ENCODE measurements around the gene SLC47A1.
"Not testable (repeated sequence)": the region's sequence is repeated elsewhere in the genome, so short reads cannot be mapped to it uniquely, and the experiment has no call there.

Gene SLC47A1

DNA sequence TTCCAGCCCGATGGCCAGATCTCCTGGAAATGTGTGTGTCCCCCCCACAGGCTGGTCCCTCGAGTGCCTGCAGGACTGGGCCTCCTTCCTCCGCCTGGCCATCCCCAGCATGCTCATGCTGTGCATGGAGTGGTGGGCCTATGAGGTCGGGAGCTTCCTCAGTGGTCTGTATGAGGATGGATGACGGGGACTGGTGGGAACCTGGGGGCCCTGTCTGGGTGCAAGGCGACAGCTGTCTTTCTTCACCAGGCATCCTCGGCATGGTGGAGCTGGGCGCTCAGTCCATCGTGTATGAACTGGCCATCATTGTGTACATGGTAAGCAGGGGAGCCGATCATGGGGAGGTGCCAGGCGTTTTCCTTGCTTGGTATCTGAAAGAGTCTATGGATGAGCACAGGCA lies 22.1 kb downstream of the SLC47A1 start:
- DNase-seq, result no peak

DNA sequence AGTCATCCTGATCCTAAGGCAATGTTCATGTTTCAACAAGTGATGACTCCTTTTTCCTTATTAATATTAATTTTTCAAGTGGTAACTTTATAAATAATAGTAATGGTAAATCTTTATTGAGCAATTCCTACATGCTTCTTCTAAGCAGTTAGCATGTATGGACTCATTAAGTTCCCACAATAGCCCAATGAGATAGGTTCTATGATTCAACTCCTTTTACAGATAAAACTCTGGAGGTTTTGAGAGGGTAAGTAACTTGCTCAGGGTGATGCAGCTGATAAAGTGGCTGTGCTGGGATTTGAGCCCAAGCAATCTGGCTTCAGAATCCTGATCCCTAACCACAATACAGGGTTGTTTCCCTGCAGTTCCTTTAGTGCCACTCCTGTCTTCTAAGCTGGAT lies 25.3 kb downstream of the SLC47A1 start:
- DNase-seq, result no peak

DNA sequence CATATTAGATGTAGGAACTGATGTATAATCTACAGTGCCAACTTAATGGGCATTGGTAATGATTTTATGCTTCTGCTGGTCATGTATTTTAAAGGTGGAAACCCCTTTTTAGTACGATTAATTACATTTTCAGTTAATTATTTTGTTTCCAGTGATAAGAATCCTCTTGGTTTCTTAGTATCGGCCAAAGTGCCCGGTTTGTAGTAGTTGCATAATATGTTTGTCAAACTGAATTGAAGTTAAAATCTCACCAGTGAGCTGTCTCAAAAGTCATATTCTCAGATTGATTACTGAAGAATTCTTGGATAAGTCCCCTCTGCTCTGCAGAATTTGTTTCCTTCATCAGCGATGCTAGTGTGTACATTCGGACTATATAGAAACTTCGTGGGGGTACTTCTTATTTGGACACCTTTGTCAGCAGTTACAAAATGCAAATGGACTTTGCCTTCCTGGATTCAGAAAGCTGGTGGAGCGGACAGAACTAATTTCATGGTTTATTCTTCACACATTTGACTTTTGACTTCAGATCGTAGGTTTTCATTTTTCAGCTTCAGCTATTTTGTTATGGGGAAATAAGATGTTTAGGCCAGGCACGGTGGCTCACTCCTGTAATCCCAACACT lies 28.2 kb downstream of the SLC47A1 start:
- DNase-seq, result no peak

DNA sequence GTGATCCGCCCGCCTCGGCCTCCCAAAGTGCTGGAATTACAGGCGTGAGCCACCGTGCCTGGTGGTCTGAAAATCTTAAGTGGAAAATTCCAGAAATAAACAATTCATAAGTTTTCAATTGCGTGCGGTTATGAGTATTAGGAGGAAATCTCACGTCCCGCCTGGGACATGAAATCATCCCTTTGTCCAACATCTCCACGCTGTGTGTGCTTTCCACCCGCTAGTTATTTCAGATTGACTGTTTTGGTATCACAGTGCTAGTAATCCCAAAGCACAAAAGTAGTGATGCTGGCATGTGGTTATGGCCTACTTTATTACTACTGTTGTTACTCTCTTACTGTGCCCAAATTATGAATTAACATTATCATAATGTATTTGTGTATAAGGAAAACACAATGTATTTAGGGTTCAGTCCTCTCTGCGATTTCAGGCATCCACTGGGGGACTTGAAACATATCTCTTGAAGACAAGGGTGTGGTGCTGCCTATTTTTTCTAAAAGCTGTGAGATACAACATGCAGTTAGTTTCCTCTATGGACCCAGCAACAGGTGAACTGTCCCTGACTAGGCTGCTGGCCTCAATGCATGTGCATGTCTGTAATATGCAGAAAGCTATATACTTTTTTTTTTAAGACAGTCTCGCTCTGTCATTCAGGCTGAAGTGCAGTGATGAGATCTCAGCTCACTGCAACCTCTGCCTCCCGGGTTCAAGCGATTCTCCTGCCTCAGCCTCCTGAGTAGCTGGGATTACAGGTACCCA lies 32.3 kb downstream of the SLC47A1 start:
- DNase-seq, result no peak

DNA sequence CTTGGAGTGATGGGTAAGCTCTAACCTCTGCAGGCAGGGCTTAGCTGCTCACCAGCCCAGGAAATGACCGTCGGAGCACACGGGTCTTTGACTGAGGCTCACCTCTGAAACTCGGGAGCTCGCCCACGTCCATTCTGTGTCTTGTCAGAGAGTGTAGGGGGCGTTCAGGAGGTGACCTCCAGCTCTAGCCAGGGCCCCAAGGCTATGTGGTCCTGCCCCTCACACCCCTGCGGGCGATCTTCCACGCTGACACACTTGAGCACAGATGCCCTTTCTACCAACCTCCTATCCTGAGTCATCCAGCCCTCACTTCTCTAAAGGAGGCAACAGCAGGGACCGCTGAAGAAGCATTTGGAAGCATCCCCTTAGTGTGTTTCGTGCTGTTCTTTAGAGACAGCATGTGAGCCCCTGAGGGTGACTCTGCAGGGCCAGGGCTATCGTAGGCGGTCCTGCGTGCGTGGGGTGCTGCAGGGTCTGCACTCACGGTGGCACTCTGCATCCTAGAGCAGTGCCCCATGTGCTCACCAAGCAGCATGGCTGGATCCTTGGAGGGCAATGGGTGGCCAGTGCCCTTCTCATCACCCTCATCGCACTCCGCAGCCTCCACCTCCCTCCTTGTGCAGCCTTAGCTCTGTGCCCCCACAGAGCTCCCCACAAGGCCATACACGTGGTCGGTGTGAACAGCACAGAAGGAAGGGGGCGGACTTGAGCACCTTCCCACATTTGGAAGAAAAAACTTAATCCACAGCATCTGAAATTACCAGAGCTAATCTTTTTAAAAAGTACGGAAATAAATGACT lies 33.8 kb downstream of the SLC47A1 start:
- DNase-seq, result no peak

DNA sequence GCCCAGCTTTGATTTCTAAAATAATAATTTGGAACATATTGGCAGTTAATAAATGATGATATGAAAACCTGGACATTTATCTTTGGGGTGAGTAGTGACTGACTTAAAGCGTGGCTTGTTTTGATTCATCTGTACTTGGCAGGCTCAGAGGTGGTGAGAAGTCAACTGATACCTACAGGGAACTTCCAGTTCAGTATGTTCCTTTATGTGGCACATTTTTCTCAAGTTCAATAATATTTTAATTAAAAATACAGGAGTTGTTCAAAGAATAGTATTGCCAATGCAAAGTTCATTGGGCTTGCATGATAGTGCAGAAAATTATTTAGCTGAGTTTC lies 34.3 kb downstream of the SLC47A1 start:
- no peak for DNase-seq

DNA sequence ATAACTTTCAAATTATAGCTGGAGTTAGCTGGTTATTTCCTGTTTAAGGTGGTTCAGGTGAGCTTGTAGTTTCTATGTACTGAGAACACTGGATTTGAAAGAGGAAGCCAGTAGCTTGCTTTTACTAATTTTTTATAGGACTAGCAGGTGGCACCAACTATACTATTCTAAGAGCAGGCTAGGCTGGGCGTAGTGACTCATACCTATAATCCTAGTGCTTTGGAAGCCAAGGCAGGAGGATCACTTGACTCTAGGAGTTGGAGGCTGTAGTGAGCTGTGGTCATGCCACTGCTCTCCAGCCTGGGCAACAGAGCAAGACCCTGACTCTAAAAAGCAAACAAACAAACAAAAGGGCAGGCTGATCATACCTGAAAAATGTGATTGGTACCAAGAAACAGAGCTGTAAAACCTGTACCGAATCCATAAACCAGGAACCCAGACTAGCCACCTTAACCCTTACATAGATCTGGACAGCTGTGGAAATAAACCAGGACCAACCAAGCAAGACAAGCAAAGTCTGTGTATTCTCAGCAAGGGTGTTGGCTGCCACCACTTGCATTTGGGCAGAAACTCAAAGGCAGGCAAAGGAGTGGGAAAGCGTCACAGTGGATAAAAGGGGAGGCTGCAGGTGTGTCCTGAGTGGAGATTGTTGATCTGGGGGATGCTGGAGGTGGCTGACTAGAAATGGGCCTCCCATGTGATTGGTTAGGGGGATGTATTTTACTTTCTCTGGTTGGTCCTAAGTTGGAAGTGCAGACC lies 36.3 kb downstream of the SLC47A1 start:
- DNase-seq, result no peak

DNA sequence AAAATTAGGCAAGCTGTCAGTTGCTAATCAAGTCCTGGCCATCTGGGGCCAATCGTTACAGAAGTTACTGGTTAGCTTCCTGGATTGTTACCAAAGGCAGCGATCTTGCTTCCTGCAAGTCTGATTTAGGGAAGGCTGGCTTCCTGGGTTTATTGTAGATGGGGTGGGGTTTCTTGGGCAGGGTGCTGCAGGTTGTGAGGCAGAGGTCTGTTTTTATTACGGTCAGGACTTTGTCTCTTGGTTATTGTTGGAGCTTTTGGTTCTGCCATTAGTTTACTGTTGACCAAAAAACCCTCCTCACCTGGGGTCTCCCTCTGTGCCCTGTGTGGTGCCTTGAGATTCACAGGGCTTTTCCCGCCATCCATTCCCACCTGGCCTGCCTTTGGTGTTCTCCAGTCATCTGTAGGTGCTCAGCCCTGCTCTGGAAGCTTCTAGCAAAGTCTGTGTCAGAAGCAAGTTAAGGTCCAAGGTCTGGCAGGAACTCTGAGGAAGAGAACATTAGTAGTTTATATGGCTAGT lies 36.9 kb downstream of the SLC47A1 start:
- no peak for DNase-seq

DNA sequence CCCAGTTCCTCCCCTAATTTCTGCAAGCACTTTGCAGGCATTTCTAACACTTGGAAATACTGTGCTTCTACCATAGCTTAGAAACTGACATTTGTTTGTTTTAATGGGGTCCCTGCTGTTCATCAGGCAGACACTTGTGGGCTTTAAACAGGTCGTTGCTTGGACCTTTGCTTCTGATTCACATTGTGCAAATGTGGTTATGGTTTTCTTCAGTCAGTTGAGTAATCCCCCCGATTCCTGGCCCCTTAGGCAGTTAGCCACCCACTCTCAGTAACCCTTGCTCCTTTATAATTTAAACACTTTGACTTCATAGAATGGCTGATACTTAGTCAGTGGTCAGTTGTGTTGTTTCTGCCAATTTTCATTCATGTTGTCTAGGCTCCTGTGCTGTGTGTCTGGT lies 39.4 kb downstream of the SLC47A1 start:
- DNase-seq, result no peak

DNA sequence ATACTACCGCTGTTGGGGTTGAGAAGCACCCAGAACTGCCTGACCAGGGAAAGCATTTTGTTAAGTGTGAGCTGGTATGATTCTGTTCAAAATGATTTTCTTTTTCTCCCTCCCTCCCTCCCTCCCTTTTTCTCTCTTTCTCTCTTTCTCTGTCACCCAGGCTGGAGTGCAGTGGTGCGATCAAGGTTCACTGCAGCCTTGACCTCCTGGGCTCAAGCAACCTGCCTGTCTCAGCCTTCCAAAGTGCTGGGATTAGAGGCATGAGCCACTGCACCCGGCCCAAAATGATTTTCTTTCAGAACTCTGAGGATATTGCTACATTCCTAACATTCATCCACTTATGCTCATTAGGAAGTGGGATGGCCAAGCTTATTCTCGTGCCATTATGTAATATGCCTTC lies 41.3 kb downstream of the SLC47A1 start:
- no peak for DNase-seq

DNA sequence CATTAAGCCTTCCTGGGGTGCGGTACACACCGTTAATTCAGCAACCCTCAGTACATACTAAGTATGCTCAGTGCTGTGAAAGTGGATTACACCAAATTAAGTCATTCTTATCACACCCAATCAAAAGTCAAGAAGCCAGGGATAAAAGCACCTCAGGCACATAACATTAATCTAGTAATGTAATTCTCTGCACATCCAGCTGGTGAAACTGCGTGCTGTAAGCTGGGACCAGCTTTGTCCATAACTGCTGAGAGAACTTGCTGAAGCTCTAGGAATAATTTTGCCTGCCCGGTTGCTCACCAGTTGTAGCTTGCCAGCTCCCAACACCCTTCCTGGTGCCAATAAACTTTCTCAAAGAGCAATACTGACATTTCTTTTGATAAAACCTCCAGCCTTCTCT lies 44.9 kb downstream of the SLC47A1 start:
- DNase-seq, result no peak

DNA sequence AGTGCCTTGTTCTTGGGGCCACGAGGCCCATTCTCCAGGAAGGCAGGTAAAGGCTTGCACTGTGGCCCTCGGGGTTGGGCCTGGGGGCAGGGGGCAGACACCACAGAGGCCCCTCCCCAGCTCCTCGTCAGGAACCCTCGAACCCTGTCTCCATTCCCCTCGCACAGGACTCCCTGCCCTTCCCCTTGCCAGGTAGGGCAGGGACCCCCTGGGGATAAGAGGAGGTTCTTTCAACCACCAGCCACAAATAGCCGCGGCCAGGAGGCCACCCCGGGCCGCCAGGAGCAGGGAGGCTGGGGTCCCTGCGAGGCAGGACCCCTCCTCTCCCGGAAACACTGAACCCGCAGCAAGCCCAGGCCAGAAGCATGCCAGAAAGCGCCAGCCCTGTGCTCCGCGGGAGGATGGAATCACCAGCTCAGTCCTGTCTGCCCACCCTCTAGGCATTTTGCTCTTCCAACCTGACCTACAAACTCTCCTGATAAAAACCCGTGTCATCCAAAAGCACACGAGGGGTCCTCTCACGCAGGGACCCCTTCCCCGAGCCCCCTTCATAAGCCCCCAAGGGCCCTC lies 45.6 kb downstream of the SLC47A1 start:
- no peak for DNase-seq

DNA sequence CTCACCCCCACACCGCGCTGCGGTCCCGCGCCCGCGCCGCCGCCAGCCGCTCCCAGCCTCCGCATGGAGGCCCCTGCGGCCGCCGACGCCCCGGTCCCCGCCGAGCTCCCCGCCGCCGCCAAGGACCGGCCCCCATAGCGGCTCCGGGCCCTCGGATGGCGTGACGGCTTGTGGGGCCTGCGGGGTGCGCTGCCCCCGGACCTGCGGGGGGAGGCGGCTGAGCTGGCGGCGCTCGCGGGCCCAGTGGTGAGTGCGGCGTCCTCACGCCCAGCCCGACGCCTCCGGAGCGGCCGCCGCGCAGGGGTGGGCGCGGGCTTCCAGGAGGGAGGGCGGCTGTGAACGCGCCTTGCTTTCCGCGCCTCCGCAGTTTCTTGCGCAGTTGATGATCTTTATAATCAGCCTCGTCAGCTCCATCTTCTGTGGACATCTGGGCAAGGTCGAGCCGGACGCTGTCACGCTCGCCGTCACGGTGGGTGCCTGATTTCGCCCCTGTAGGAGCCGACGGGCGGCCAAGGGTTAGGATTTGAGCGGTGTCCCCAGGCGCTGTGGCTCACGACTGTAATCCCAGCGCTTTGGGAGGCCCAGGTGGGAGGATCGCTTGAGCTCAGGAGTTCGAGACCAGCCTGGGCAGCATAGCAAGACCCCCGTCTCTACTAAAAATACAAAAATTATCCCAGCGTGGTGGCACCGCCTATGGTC lies 46.4 kb downstream of the SLC47A1 start:
- no peak for DNase-seq

DNA sequence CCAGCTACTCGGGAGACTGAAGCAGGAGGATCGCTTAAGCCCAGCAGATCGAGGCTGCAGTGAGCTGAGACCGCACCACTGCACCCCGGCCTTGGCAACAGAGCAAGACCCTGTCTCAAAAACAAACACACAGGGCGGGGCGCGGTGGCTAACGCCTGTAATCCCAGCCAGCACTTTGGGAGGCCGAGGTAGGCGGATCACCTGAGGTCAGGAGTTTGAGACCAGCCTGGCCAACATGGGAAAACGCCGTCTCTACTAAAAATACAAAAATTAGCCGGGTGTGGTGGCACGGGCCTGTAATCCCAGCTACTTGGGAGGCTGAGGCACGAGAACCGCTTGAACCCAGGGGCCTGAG lies 46.9 kb downstream of the SLC47A1 start:
- DNase-seq, result not testable (repeated sequence)

DNA sequence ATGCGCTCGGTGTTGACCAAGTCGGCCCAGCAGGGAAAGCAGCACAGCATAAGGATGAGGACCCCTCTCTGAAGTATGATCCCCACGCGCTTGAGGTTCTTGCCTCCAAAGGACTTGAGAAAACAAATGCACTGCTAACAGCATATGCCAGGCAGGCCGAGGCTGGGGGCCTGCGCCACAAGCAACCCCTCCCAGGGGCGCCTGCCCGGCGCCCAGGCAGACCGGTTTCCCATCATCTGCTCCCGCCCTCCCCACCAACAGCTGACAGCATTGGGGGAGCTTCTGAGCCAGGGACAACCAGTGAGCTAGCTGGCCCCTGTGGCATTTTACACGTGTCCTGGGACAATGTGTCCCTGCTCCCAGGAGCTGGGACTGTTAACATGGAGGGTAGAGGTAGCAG lies 48.5 kb downstream of the SLC47A1 start:
- DNase-seq, result not testable (repeated sequence)

DNA sequence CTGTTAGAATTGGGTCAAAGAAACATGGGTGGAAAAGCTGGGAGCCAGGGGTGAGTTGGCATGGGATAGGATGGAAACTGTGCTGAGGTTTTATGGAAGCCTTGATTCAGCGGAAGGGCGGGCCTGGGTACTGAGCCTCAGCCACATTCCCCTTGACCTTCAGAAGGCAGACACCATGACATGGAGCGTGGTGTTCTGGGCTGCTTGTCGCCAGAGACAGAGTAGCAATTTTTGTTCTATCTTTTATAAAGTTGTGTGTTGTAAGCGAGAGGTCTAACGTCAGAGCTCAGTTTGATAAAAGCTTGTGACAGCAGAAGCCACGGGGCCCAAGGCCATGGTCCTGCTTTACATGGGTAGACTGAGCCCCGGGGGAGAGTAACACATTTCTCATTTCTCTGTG lies 50.2 kb downstream of the SLC47A1 start:
- no peak for DNase-seq

DNA sequence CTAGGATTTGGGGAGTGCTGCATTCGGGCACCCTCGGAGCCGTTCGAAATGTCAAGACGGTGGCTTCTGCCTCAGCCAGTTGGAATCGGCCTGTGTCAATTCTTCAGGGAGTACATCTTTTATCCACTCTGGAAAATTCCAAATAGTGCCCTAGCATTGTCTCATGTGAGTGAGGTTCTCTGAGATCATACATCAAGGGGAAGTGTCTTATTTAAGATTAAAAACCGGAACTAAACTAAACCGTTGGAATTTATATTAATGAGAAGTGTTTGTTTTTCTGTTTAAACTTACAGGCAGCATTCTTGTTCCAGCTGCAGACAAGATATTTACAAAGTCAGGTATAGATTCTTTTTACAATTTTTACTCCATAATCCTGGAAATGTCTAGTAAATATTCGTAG lies 56.8 kb downstream of the SLC47A1 start:
- DNase-seq, result no peak

DNA sequence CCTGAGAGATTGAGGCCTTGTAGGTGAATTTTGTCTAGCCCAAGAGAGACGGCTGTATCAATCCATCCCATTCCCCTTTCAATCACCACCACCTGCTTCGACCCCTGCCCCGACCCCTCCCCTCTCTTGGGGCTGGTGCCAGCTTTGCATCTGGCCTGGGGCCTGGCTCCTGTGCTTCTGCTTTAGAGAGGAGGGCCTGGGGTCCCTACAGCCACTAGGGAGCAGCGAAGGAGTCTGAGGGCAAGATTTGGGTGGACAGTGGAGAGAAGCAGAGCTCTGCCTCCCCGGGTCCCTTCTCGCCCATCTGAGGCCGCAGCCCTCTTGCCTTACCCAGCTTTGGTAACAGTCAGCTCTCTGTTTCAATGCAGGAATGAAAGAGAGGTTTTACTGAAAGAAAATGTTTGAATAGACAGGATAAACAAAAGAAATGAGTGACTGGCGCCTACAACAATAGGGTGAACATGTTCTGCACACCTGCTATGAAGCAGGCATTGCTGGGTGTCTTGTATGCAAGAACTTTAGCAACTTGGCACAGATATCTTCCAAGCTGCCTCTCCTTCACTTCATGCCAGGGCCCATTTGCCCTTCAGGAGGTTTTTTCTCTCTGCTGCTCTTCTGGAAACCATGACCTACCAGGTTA lies 57.4 kb downstream of the SLC47A1 start:
- DNase-seq, result no peak

DNA sequence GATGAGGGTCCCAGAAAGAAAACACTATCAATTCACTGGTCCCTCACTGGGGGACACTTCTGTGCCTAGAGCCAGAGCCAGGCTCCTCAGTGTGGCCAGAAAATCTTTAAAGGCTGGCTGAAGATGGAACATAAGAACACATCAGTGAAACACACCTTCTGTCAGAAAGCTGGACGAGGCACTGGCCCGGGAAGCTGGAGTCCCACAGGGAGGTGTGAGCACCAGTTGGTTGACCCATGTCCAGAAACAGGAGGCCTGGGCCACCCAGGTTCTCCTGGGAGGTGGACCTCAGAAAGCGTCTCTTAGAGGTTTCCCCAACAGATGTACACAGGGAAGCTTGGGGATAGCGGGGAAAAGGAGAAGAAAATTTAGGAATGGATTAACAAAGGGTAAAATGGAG lies 58.7 kb downstream of the SLC47A1 start:
- DNase-seq, result no peak

DNA sequence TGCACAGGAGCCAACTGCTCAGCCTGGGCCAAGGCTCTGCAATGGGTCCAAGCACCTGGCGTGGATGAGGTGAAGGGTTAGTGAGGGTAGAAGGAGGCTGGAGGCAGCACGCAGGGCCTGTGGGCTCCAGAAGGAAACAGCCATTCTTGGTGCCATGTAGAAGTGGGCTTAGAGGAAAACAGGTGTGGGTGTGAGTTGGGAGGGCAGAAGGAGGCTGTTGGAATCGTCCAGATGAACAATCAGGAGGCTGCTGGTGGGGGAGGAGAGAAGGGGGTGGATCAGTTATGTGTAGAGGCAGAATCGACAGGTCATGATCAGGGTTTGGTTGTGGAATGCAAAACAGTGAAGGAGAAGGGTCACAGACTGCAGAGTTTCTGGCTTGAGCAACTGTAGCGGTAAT lies 63.2 kb downstream of the SLC47A1 start:
- no peak for DNase-seq

DNA sequence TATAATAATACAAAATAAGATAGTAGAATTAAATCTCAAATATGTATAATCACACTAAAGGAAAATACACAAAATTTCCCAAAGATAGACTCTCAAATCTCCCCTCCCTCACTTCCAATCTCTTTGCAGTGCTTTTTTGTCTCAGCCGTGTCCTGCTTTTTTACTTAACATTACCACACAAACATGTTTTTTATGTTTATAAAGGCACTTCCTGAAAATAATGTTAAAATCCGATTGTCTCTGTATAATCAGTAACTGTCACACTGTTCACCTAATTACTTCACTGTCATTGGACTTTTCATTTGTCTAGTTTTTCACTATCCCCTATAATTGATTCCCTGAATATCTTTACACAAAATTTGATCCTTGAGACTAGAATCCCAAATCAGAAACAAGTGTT lies 76.7 kb downstream of the SLC47A1 start:
- no peak for DNase-seq

DNA sequence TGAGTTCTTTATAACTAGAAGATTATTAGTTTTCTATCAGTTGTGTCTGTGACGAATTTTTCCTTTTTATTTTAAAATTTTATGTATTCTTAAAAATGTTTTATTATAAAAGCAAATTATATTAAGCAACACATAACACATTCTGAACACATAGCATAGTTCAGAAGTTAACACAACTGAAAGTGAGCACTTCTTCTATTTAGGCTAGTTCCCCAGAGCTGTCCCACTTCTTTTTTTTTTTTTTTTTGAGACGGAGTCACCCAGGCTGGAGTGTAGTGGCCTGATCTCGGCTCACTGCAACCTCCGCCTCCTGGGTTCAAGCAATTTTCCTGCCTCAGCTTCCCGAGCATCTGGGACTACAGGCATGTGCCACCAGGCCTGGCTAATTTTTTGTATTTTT lies 77.2 kb downstream of the SLC47A1 start:
- no peak for DNase-seq

All from activated CD4-positive, alpha-beta T cell treated with anti-CD3 and anti-CD28 coated beads, Interleukin-2, amount 50 U/mL, for 16 hours (primary cell).